Tibial artery (tissue), 4 donors: ENCODE data around the gene CLIP2.

Experiments used
- DNase-seq, 2 donors: peaks; one replicate each; pipeline ENCODE4 v3.0.0-alpha.2; 2019
- H3K27ac ChIP-seq, 2 donors: fragments of 200-600 bp; sonication (generic) in 1 of 2; 1 replicate in 1 of 2; 2 replicates in 1 of 2; pipeline ENCODE4 v1.5.1; 2018 to 2019; ENCODE audit warnings: mild to moderate bottlenecking in 1 of 2
- H3K27me3 ChIP-seq, 2 donors: fragments of 200-600 bp; sonication (generic) in 1 of 2; one replicate each; pipeline versions ENCODE4 v1.5.1 to v1.6.0; 2016 to 2019
- H3K36me3 ChIP-seq, 3 donors: fragments of 200-600 bp; sonication (generic) in 2 of 3; one replicate each; pipeline ENCODE4 v1.5.1; 2016 to 2019; ENCODE audit warnings: mild to moderate bottlenecking in 2 of 3
- H3K4me1 ChIP-seq, 4 donors: fragments of 200-600 bp; sonication (generic) in 2 of 4; 1 replicate in 3 of 4; 2 replicates in 1 of 4; pipeline ENCODE4 v1.5.1; 2016 to 2019
- H3K4me3 ChIP-seq, 2 donors: fragments of 200-600 bp; sonication (generic) in 1 of 2; 1 replicate in 1 of 2; 2 replicates in 1 of 2; pipeline ENCODE4 v1.5.1; 2018 to 2019; ENCODE audit warnings: mild to moderate bottlenecking in 2 of 2
- H3K9me3 ChIP-seq, 3 donors: fragments of 200-600 bp; sonication (generic) in 1 of 3; one replicate each; pipeline ENCODE4 v1.5.1; 2016 to 2019
- intact Hi-C: fragments of 100-400 bp; cut with DNase I; formaldehyde crosslinking; loops from one replicate; pipeline ENCODE4 v1.15.0; 2023; ENCODE audit warnings: low total_unique reads
- TF ChIP-seq, protein P1 (sequence below), 2 experiments: fragments of 200-600 bp in 1 of 2; fragments of 450-650 bp in 1 of 2; IDR thresholded peaks; one replicate each; pipeline ENCODE4 v1.5.1; 2017 to 2019; ENCODE audit warnings: antibody characterized with exemption in 2 of 2, mild to moderate bottlenecking in 1 of 2, moderate library complexity in 1 of 2

Gene CLIP2

DNA sequence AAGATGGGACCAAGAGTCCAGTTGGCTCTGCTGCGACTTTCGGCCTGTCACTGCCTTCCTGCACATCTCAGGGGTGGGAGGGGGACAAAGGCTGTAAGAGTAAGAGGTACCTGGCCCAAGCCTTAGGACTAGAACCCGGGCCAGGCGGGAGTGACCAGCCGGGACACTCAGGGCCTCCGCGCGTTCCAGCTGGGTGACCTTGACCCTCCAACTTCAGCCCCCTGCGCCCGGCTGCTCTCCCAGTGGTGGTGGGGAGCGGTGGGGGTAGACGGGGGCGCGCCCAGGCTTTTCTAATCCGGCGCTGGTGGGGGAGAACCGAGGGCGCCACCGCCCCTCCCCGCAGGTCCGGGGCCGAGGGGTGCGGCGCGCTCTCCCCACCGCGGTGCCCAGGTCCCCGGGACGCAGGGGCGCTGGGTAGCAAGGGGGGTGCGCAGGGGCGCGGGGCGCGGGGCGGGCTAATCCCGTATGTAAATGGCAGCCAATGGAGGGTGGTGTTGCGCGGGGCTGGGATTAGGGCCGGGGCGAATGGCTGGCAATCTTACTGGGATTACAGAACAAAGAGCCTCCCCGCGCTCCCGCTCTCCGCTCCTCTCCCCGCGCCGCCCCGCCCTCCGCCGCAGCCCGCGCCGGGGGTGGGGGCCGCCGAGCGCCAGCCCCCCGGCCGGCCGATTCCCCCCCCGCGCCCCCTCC, 164.3 kb downstream of the CLIP2 start, which contains the start of gene GTF2IRD1:
GTF2IRD1 (plus strand) TSS at position 585 of the 690 bp plus-strand sequence. CDS start 54,175 bp downstream, outside the sequence.
- Histone ChIP-seq H3K36me3 (no peaks in the 10 kb centered on the region), H3K27ac (peak within 1 kb of the TSS; percentile 90 to 94), H3K4me1 (peaks cover 0 to 28% (median 20%) of the 10 kb centered on the region in 4 donors), H3K4me3 (peak within 1 kb of the TSS; percentile 81 to 87), H3K9me3 (no peaks in the 10 kb centered on the region), H3K27me3 (no peaks in the 10 kb centered on the region)
- intact Hi-C loops: loop anchor here (2.0 to 10.0 kb wide), 2 partner anchors 27 to 201 kb away; partner anchors contain the start of gene GTF2I
- DNase-seq: peak; percentile 83 to 91
- TF ChIP-seq, protein P1, sequence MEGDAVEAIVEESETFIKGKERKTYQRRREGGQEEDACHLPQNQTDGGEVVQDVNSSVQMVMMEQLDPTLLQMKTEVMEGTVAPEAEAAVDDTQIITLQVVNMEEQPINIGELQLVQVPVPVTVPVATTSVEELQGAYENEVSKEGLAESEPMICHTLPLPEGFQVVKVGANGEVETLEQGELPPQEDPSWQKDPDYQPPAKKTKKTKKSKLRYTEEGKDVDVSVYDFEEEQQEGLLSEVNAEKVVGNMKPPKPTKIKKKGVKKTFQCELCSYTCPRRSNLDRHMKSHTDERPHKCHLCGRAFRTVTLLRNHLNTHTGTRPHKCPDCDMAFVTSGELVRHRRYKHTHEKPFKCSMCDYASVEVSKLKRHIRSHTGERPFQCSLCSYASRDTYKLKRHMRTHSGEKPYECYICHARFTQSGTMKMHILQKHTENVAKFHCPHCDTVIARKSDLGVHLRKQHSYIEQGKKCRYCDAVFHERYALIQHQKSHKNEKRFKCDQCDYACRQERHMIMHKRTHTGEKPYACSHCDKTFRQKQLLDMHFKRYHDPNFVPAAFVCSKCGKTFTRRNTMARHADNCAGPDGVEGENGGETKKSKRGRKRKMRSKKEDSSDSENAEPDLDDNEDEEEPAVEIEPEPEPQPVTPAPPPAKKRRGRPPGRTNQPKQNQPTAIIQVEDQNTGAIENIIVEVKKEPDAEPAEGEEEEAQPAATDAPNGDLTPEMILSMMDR (IDR thresholded peaks at IDR 0.05): no peak

DNA sequence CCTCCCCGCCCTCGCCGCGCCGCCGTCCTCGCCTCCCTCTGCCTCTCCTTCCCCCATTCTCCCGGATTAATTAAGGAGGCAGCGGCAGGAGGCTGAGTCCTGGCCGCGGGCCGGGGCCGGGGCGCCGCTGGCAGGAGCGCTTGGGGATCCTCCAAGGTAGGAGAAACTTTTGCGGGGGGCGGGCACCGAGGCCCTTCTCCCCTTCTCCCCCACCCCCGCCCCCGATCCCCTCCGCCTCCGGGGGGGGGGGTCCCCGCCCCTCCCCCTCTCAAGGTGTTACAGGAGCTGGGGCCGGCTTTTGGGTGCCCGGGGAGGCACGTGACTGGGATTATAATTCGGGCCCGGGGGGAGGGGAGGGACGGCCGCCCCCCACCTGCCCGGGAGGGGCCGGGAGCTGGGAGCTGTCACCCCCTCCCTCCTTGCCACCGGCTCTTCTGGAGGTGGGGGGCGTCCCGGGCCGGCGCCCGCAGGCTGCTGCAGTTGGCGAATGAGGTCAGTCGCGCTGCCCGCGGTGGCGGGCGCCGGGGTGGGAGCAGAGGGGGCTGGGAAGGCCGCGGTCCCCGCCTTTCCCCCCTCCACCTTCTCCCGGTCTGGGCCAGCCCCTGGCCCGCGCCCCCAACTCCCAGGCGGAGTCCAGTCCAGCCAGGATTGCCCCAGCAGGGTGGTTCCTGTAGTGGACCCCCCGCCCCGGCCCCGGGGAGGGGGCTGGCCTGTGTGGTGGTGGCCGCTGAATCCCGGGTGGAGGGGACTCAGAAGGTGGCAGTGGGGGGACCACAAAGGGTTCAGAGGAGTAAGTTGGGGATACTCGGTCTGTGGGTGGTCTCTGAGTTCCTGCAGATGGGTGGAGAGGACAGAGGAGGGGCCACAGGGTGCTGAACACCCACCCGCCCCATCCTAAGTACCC, 165.1 kb downstream of the CLIP2 start:
- Histone ChIP-seq H3K4me3 (peak overlapping the region; percentile 81 to 87), H3K27me3 (no peaks in the 10 kb centered on the region), H3K4me1 (peaks cover 0 to 28% (median 20%) of the 10 kb centered on the region in 4 donors), H3K36me3 (no peaks in the 10 kb centered on the region), H3K27ac (peak overlapping the region; percentile 90 to 94), H3K9me3 (no peaks in the 10 kb centered on the region)
- no peak for DNase-seq
- intact Hi-C loops: loop anchor here (2.0 to 10.0 kb wide), 2 partner anchors 27 to 201 kb away; partner anchors contain the start of gene GTF2I
- TF ChIP-seq, protein P1 (IDR thresholded peaks at IDR 0.05): no peak

DNA sequence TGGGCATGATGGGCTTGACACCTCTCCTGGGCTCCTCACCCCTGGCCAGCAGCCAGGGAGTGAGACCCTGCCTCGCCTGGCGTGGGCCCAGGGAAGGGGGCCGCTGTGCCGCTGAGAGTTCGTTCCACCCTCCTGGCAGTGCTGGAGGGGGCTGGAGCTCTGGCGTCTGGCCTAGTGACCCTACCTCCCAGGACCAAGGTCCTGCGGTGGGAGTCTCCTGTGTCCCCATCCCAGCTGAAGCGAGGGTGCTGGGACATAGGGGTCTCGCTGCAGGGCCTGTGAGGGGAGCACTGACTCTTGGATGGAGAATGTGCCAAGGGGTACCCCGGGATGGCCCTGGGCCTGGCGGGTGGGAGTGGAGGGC, 165.7 kb downstream of the CLIP2 start:
- DNase-seq: no peak
- Histone ChIP-seq H3K9me3 (no peaks in the 10 kb centered on the region), H3K36me3 (no peaks in the 10 kb centered on the region), H3K4me1 (peaks cover 0 to 28% (median 20%) of the 10 kb centered on the region in 4 donors), H3K27ac (peak overlapping the region; percentile 90 to 94), H3K4me3 (peak overlapping the region; percentile 81 to 87), H3K27me3 (no peaks in the 10 kb centered on the region)
- TF ChIP-seq, protein P1 (IDR thresholded peaks at IDR 0.05): no peak
- intact Hi-C loops: loop anchor here (2.0 to 10.0 kb wide), 2 partner anchors 26 to 200 kb away; partner anchors contain the start of gene GTF2I

DNA sequence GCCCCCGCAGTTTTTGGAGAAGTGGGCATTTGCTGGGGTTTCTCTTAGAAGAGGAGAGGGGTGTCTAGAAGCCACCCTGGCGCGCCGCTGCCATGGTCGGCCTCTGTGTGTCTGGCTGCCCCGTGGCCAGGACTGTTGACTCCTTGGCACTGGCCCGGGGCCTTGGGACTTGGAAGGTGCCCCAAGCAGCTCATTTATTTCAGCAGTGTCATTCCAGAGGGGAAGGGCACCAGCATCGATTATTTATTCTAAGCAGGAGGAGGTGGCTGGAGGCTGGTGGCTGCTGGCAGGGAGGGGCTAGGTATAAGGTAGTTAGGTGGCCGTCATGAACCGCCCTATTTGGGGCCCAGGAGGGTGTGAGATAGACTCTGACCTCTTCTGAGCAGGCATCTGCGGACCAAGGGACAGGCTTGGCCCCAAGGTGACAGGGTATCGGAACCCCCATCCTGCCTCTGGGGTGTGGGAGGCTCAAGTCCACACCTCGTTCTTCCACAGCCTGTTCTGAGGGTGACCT, 166.1 kb downstream of the CLIP2 start:
- H3K27me3 ChIP-seq: no peaks in the 10 kb centered on the region
- H3K9me3 ChIP-seq: no peaks in the 10 kb centered on the region
- H3K27ac ChIP-seq: peak overlapping the region; percentile 90 to 94
- intact Hi-C loops: loop anchor here (2.0 to 10.0 kb wide), 2 partner anchors 25 to 199 kb away; partner anchors contain the start of gene GTF2I
- TF ChIP-seq, protein P1 (IDR thresholded peaks at IDR 0.05): no peak
- H3K4me1 ChIP-seq: peaks cover 0 to 28% (median 20%) of the 10 kb centered on the region in 4 donors
- peak; percentile 58 to 82 for DNase-seq
- no peaks in the 10 kb centered on the region for H3K36me3 ChIP-seq
- peak overlapping the region; percentile 81 to 87 for H3K4me3 ChIP-seq
